ENCODE measurements around the gene SURF1. TPM values are rescaled to one million over a fixed set of nuclear protein-coding genes. Genes with fewer than 3 reads are reported as not detected.

The SURF1 gene
- total and polyA plus RNA-seq, 9 of the 15 experiments (the other 6 are each of a cell fraction or from before 2014, with no cell fraction given) = 16.1 to 31.3 (median 20.9) TPM

DNA sequence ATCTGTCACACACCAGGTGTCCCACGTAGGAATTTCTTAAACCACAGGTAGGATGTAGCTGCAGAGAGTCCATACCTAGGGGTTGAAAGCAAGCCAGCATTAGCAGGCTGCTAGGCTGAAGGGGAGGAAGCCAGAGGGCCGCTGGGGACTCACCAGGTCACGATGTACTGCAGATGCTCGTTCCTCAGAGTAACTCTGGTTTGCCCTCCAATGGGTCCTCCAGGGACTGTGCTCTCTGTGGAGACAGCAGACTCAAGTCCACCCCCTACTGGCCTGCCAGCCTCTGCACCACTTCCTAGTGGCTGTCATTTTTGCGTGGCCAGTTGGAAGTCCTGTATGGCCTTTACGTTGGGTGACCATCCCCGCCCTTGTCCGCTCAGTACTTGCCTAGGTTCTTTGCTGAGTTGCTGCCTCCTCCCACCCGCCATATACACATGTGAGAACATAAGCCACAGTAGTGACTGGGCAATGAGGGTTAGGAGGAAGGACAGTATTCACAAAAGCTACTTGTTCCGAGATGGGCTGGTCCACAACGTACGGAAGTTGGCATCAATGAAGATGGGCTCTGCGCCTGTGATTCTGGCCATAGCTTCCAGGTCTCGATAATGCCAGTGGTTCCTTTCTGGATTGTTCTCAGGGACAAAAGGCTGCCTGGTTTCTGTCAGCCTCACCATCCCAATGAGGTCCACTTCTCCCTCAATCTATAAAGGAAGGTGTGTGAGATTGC lies 4.2 kb downstream of the SURF1 start (continued):
- TF ChIP-seq, protein P1, sequence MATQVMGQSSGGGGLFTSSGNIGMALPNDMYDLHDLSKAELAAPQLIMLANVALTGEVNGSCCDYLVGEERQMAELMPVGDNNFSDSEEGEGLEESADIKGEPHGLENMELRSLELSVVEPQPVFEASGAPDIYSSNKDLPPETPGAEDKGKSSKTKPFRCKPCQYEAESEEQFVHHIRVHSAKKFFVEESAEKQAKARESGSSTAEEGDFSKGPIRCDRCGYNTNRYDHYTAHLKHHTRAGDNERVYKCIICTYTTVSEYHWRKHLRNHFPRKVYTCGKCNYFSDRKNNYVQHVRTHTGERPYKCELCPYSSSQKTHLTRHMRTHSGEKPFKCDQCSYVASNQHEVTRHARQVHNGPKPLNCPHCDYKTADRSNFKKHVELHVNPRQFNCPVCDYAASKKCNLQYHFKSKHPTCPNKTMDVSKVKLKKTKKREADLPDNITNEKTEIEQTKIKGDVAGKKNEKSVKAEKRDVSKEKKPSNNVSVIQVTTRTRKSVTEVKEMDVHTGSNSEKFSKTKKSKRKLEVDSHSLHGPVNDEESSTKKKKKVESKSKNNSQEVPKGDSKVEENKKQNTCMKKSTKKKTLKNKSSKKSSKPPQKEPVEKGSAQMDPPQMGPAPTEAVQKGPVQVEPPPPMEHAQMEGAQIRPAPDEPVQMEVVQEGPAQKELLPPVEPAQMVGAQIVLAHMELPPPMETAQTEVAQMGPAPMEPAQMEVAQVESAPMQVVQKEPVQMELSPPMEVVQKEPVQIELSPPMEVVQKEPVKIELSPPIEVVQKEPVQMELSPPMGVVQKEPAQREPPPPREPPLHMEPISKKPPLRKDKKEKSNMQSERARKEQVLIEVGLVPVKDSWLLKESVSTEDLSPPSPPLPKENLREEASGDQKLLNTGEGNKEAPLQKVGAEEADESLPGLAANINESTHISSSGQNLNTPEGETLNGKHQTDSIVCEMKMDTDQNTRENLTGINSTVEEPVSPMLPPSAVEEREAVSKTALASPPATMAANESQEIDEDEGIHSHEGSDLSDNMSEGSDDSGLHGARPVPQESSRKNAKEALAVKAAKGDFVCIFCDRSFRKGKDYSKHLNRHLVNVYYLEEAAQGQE (IDR thresholded peaks at IDR 0.05; ENCODE audit: borderline replicate concordance) = peak; percentile 33; the same call in 1 of the 2 replicates
- TF ChIP-seq, protein P1 (CRISPR knock-in tag; IDR thresholded peaks at IDR 0.05; ENCODE audit: low read depth) = no peak
- TF ChIP-seq ELF4 (CRISPR knock-in tag; IDR thresholded peaks at IDR 0.05) (peak; percentile 65; the same call in 1 of the 2 replicates), ZNF431 (CRISPR knock-in tag; IDR thresholded peaks at IDR 0.05) (0 out of 2 replicates have a peak, but pooled peaks have one; percentile 43), HMG20A (CRISPR knock-in tag; conservative IDR thresholded peaks at IDR 0.05) (no peak), CTBP1 (IDR thresholded peaks at IDR 0.05; ENCODE audit: borderline replicate concordance) (peak; percentile 84), PHF20 (IDR thresholded peaks at IDR 0.05; ENCODE audit: partially characterized antibody) (no peak), EP400 (IDR thresholded peaks at IDR 0.05) (0 out of 2 replicates have a peak, but pooled peaks have one; percentile 16), POLR2AphosphoS5 (IDR thresholded peaks at IDR 0.05; ENCODE audit: control insufficient read depth, insufficient read depth, low read depth, low read length) (peak; percentile 71), KDM2B (CRISPR knock-in tag; IDR thresholded peaks at IDR 0.05) (no peak), ZNF263 (CRISPR knock-in tag; IDR thresholded peaks at IDR 0.05; ENCODE audit: borderline replicate concordance) (peak; percentile 98), SIRT6 (IDR thresholded peaks at IDR 0.05; ENCODE audit: low read depth, low read length) (peak; percentile 37), SAFB2 (IDR thresholded peaks at IDR 0.05; ENCODE audit: borderline replicate concordance, low read depth, low read length, severe bottlenecking) (no peak), ZNF146 (CRISPR knock-in tag; IDR thresholded peaks at IDR 0.05; ENCODE audit: unreplicated experiment) (no peak), ZNF274 (IDR thresholded peaks at IDR 0.05; ENCODE audit: borderline replicate concordance, low read depth, low read length) (no peak), MTA3 (IDR thresholded peaks at IDR 0.05; ENCODE audit: borderline replicate concordance) (peak; percentile 57; the same call in 1 of the 2 replicates)
- TF ChIP-seq, protein P2, sequence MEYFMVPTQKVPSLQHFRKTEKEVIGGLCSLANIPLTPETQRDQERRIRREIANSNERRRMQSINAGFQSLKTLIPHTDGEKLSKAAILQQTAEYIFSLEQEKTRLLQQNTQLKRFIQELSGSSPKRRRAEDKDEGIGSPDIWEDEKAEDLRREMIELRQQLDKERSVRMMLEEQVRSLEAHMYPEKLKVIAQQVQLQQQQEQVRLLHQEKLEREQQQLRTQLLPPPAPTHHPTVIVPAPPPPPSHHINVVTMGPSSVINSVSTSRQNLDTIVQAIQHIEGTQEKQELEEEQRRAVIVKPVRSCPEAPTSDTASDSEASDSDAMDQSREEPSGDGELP (CRISPR knock-in tag; IDR thresholded peaks at IDR 0.05; ENCODE audit: borderline replicate concordance) = peak; percentile 73; the same call in 1 of the 2 replicates
